Type B pancreatic cell (in vitro differentiated cells): ENCODE measurements around the gene CEMIP. TPM values are rescaled to one million over a fixed set of nuclear protein-coding genes. Genes with fewer than 3 reads are reported as not detected.

Source experiments
- DNase-seq: peaks from one replicate; pipeline ENCODE4 v3.0.0; 2021; ENCODE audit warnings: mixed read lengths; ENCODE audit not compliant: unreplicated experiment; ENCODE audit errors: extremely low spot score
- H3K27ac Mint-ChIP-seq: 2 replicates; pipeline ENCODE4 v1.8.0; 2021; ENCODE audit warnings: mild to moderate bottlenecking, mixed read lengths
- H3K27me3 Mint-ChIP-seq: 2 replicates; pipeline ENCODE4 v1.8.0; 2021; ENCODE audit warnings: mixed read lengths
- H3K36me3 Mint-ChIP-seq: 2 replicates; pipeline ENCODE4 v1.8.0; 2021; ENCODE audit warnings: mixed read lengths
- H3K4me1 Mint-ChIP-seq: one replicate; pipeline ENCODE4 v1.8.0; 2021; ENCODE audit warnings: mixed read lengths; ENCODE audit not compliant: unreplicated experiment
- H3K4me3 Mint-ChIP-seq: 2 replicates; pipeline ENCODE4 v1.8.0; 2021; ENCODE audit warnings: mild to moderate bottlenecking, mixed read lengths
- H3K9me3 Mint-ChIP-seq: 2 replicates; pipeline ENCODE4 v1.8.0; 2021; ENCODE audit warnings: mixed read lengths
- CTCF ChIP-seq: fragments of 200-600 bp; sonication (generic); conservative IDR thresholded peaks from 2 replicates; pipeline ENCODE4 v1.5.0; 2021; ENCODE audit warnings: antibody characterized with exemption, mild to moderate bottlenecking
- total RNA-seq: library from RNA; stranded (reverse); gene quantifications from 2 replicates; pipeline ENCODE4 v1.2.1, GENCODE V29; 2021; ENCODE audit warnings: low replicate concordance

CEMIP gene
- total RNA-seq, 1 donor from 2014 or later, result 16.4 TPM

- TF ChIP-seq CTCF, result no peak
- peak overlapping the region; percentile 68 for H3K27ac Mint-ChIP-seq
- H3K4me1 Mint-ChIP-seq, result peaks cover 49% of the 10 kb centered on the region
- H3K27me3 Mint-ChIP-seq, result no peaks in the 10 kb centered on the region
- DNase-seq, result no peak
- H3K36me3 Mint-ChIP-seq, result peaks cover 30% of the 10 kb centered on the region
- peak overlapping the region; percentile 34 for H3K4me3 Mint-ChIP-seq
- H3K9me3 Mint-ChIP-seq, result peaks cover 18% of the 10 kb centered on the region
Observed at GRCh38 chr15:80743189-80743833, 35.9 kb upstream of the CEMIP start.

GRCh38 chr15:80744415-80744814 is 34.8 kb upstream of the CEMIP start:
- H3K36me3 Mint-ChIP-seq, result peaks cover 28% of the 10 kb centered on the region
- peaks cover 12% of the 10 kb centered on the region for H3K9me3 Mint-ChIP-seq
- peaks cover 49% of the 10 kb centered on the region for H3K4me1 Mint-ChIP-seq
- H3K27me3 Mint-ChIP-seq, result no peaks in the 10 kb centered on the region
- no peak for TF ChIP-seq CTCF
- no peak overlapping the region for H3K27ac Mint-ChIP-seq
- no peak for DNase-seq
- no peak overlapping the region for H3K4me3 Mint-ChIP-seq

GRCh38 chr15:80744826-80745225 is 34.3 kb upstream of the CEMIP start:
- Mint-ChIP-seq H3K36me3 (peaks cover 29% of the 10 kb centered on the region), H3K4me3 (no peak overlapping the region), H3K27ac (no peak overlapping the region), H3K4me1 (peaks cover 49% of the 10 kb centered on the region), H3K9me3 (peaks cover 10% of the 10 kb centered on the region), H3K27me3 (no peaks in the 10 kb centered on the region)
- no peak for TF ChIP-seq CTCF
- DNase-seq, result no peak

GRCh38 chr15:80745888-80746287 is 33.3 kb upstream of the CEMIP start:
- H3K4me3 Mint-ChIP-seq, result no peak overlapping the region
- no peaks in the 10 kb centered on the region for H3K27me3 Mint-ChIP-seq
- TF ChIP-seq CTCF, result no peak
- no peak overlapping the region for H3K27ac Mint-ChIP-seq
- H3K36me3 Mint-ChIP-seq, result peaks cover 34% of the 10 kb centered on the region
- DNase-seq, result no peak
- H3K4me1 Mint-ChIP-seq, result peaks cover 49% of the 10 kb centered on the region
- peaks cover 6% of the 10 kb centered on the region for H3K9me3 Mint-ChIP-seq

GRCh38 chr15:80747317-80748053 is 31.7 kb upstream of the CEMIP start:
- DNase-seq, result no peak
- H3K9me3 Mint-ChIP-seq, result peaks cover 3% of the 10 kb centered on the region
- H3K4me3 Mint-ChIP-seq, result peak overlapping the region; percentile 74
- no peaks in the 10 kb centered on the region for H3K27me3 Mint-ChIP-seq
- peak; percentile 53 for TF ChIP-seq CTCF
- peaks cover 33% of the 10 kb centered on the region for H3K36me3 Mint-ChIP-seq
- peaks cover 48% of the 10 kb centered on the region for H3K4me1 Mint-ChIP-seq
- H3K27ac Mint-ChIP-seq, result peak overlapping the region; percentile 14
